Activated CD4-positive, alpha-beta T cell treated with anti-CD3 and anti-CD28 coated beads, Interleukin-2, amount 10 ng/mL, durations not matched to agents 24 days and 14 days (primary cell): ENCODE results near the gene ZC3H4. TPM values are rescaled to one million over a fixed set of nuclear protein-coding genes. Genes with fewer than 3 reads are reported as not detected.
A peak's percentile ranks its signal among the peaks of the same experiment; 100 is the strongest.

ENCODE experiments used
- DNase-seq: peaks from one replicate; pipeline ENCODE4 v3.0.0; 2022
- H3K27ac Mint-ChIP-seq: one replicate; pipeline ENCODE4 v1.8.0; 2022; ENCODE audit warnings: mild to moderate bottlenecking, mixed read lengths
- H3K27me3 Mint-ChIP-seq: one replicate; pipeline ENCODE4 v1.8.0; 2022; ENCODE audit warnings: mixed read lengths
- H3K36me3 Mint-ChIP-seq: one replicate; pipeline ENCODE4 v1.8.0; 2022; ENCODE audit warnings: low read depth, mild to moderate bottlenecking, mixed read lengths
- H3K4me1 Mint-ChIP-seq: one replicate; pipeline ENCODE4 v1.8.0; 2021; ENCODE audit warnings: mixed read lengths
- H3K4me3 Mint-ChIP-seq: one replicate; pipeline ENCODE4 v1.8.0; 2022; ENCODE audit warnings: mild to moderate bottlenecking, moderate library complexity, mixed read lengths
- H3K9me3 Mint-ChIP-seq: one replicate; pipeline ENCODE4 v1.8.0; 2021; ENCODE audit warnings: mixed read lengths
- intact Hi-C: fragments of 100-400 bp; cut with micrococcal nuclease; formaldehyde crosslinking; loops from one replicate; pipeline ENCODE4 v1.15.1; 2023
- total RNA-seq: library from RNA; stranded (reverse); gene quantifications from 2 replicates; pipeline ENCODE4 v1.2.3, GENCODE V29; 2022

Gene ZC3H4
- total RNA-seq, 1 donor from 2014 or later = 103 TPM

- Mint-ChIP-seq H3K4me1 (peaks cover 8% of the 10 kb centered on the region), H3K4me3 (no peak overlapping the region), H3K9me3 (peaks cover 4% of the 10 kb centered on the region), H3K27ac (no peak overlapping the region), H3K36me3 (peaks cover 2% of the 10 kb centered on the region), H3K27me3 (peaks cover 2% of the 10 kb centered on the region)
- no peak for DNase-seq
- intact Hi-C loops = loop anchor here (1.0 kb wide), 3 partner anchors 46 to 112 kb away; no protein-coding TSS in a partner anchor
Measured at GRCh38 chr19:47125669-47125938, 12.0 kb upstream of the ZC3H4 start.

GRCh38 chr19:47124937-47125668 lies 11.5 kb upstream of the ZC3H4 start:
- intact Hi-C loops = loop anchor here (1.0 kb wide), 3 partner anchors 46 to 112 kb away; no protein-coding TSS in a partner anchor
- Mint-ChIP-seq H3K27ac (peak overlapping the region; percentile 71), H3K27me3 (peaks cover 2% of the 10 kb centered on the region), H3K4me3 (no peak overlapping the region), H3K36me3 (no peaks in the 10 kb centered on the region), H3K9me3 (no peaks in the 10 kb centered on the region), H3K4me1 (peaks cover 5% of the 10 kb centered on the region)
- DNase-seq = peak; percentile 72

- Mint-ChIP-seq H3K4me1 (peaks cover 5% of the 10 kb centered on the region), H3K27ac (no peak overlapping the region), H3K4me3 (no peak overlapping the region), H3K27me3 (peaks cover 2% of the 10 kb centered on the region), H3K9me3 (no peaks in the 10 kb centered on the region), H3K36me3 (no peaks in the 10 kb centered on the region)
- no peak for DNase-seq
- intact Hi-C loops = no loop called here
Measured at GRCh38 chr19:47123406-47123805, 9.8 kb upstream of the ZC3H4 start.

- Mint-ChIP-seq H3K4me3 (no peak overlapping the region), H3K4me1 (peaks cover 5% of the 10 kb centered on the region), H3K27me3 (peaks cover 2% of the 10 kb centered on the region), H3K27ac (no peak overlapping the region), H3K9me3 (no peaks in the 10 kb centered on the region), H3K36me3 (no peaks in the 10 kb centered on the region)
- no peak for DNase-seq
- intact Hi-C loops = no loop called here
Measured at GRCh38 chr19:47122359-47123335, 9.1 kb upstream of the ZC3H4 start.

GRCh38 chr19:47120470-47121067 lies 7.0 kb upstream of the ZC3H4 start:
- Mint-ChIP-seq H3K36me3 (no peaks in the 10 kb centered on the region), H3K27me3 (peaks cover 2% of the 10 kb centered on the region), H3K9me3 (no peaks in the 10 kb centered on the region), H3K4me1 (peaks cover 5% of the 10 kb centered on the region), H3K27ac (no peak overlapping the region), H3K4me3 (no peak overlapping the region)
- no peak for DNase-seq
- intact Hi-C loops = no loop called here

- Mint-ChIP-seq H3K4me3 (peak overlapping the region; percentile 96), H3K36me3 (peaks cover 31% of the 10 kb centered on the region), H3K9me3 (no peaks in the 10 kb centered on the region), H3K27ac (peak overlapping the region; percentile 100), H3K4me1 (peaks cover 24% of the 10 kb centered on the region), H3K27me3 (no peaks in the 10 kb centered on the region)
- intact Hi-C loops = loop anchor here (1.0 to 5.0 kb wide), 8 partner anchors 16 to 512 kb away; partner anchors contain the start of genes CALM3, SAE1 and SLC1A5
- DNase-seq = no peak
Measured at GRCh38 chr19:47113850-47114651, 475 bp upstream of the ZC3H4 start.

GRCh38 chr19:47112166-47112996 lies 1.2 kb downstream of the ZC3H4 start:
- DNase-seq = peak; percentile 95
- intact Hi-C loops = loop anchor here (2.0 to 5.0 kb wide), 6 partner anchors 34 to 510 kb away; partner anchors contain the start of genes CALM3 and SLC1A5
- Mint-ChIP-seq H3K27me3 (no peaks in the 10 kb centered on the region), H3K4me1 (peaks cover 40% of the 10 kb centered on the region), H3K9me3 (no peaks in the 10 kb centered on the region), H3K27ac (peak overlapping the region; percentile 100), H3K36me3 (peaks cover 35% of the 10 kb centered on the region), H3K4me3 (peak overlapping the region; percentile 96)

- intact Hi-C loops = loop anchor here (2.0 to 5.0 kb wide), 6 partner anchors 33 to 509 kb away; partner anchors contain the start of genes CALM3 and SLC1A5
- Mint-ChIP-seq H3K4me1 (peaks cover 46% of the 10 kb centered on the region), H3K9me3 (no peaks in the 10 kb centered on the region), H3K36me3 (peaks cover 39% of the 10 kb centered on the region), H3K4me3 (peak overlapping the region; percentile 96), H3K27ac (peak overlapping the region; percentile 100), H3K27me3 (no peaks in the 10 kb centered on the region)
- no peak for DNase-seq
Measured at GRCh38 chr19:47111682-47112165, 1.9 kb downstream of the ZC3H4 start.

- H3K4me1 Mint-ChIP-seq = peaks cover 52% of the 10 kb centered on the region
- peak overlapping the region; percentile 96 for H3K4me3 Mint-ChIP-seq
- no peaks in the 10 kb centered on the region for H3K9me3 Mint-ChIP-seq
- peak overlapping the region; percentile 100 for H3K27ac Mint-ChIP-seq
- DNase-seq = peak; percentile 85
- no peaks in the 10 kb centered on the region for H3K27me3 Mint-ChIP-seq
- peaks cover 40% of the 10 kb centered on the region for H3K36me3 Mint-ChIP-seq
- intact Hi-C loops = loop anchor here (5.0 kb wide), 2 partner anchors 324 to 509 kb away; partner anchors contain the start of genes CALM3 and SLC1A5
Measured at GRCh38 chr19:47111006-47111621, 2.5 kb downstream of the ZC3H4 start.

GRCh38 chr19:47110521-47111005 lies 3.0 kb downstream of the ZC3H4 start:
- Mint-ChIP-seq H3K27me3 (no peaks in the 10 kb centered on the region), H3K9me3 (no peaks in the 10 kb centered on the region), H3K4me3 (peak overlapping the region; percentile 96), H3K27ac (peak overlapping the region; percentile 100), H3K36me3 (peaks cover 45% of the 10 kb centered on the region), H3K4me1 (peaks cover 58% of the 10 kb centered on the region)
- intact Hi-C loops = loop anchor here (5.0 kb wide), 2 partner anchors 323 to 508 kb away; partner anchors contain the start of genes CALM3 and SLC1A5
- peak; percentile 81 for DNase-seq

- H3K36me3 Mint-ChIP-seq = peaks cover 45% of the 10 kb centered on the region
- peak overlapping the region; percentile 100 for H3K27ac Mint-ChIP-seq
- H3K4me1 Mint-ChIP-seq = peaks cover 60% of the 10 kb centered on the region
- no peaks in the 10 kb centered on the region for H3K9me3 Mint-ChIP-seq
- intact Hi-C loops = loop anchor here (5.0 kb wide), 2 partner anchors 322 to 507 kb away; partner anchors contain the start of genes CALM3 and SLC1A5
- no peaks in the 10 kb centered on the region for H3K27me3 Mint-ChIP-seq
- DNase-seq = peak; percentile 89
- peak overlapping the region; percentile 96 for H3K4me3 Mint-ChIP-seq
Measured at GRCh38 chr19:47109541-47110375, 3.8 kb downstream of the ZC3H4 start.
